ENCODE data around the gene RXYLT1.

The RXYLT1 gene

DNA sequence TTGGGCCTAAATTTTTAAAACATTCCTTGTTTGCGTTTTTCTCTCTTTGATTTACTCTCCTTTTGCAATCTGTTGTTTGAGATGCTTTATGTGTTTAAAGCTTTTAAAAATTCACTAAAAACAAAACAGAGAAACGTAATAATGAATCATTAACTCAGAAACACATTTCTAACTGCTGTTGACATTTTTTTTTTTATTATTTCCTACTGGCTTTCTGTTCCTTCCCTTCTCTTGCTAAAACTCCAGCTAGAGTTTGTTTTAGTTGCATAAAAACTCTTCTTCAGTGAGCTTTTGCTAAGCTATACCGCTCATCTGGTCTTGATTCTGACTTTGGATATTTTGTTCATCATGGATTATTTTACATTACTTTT is 35.8 kb downstream of the RXYLT1 start:
- no peaks in the 10 kb centered on the region for H3K36me3 ChIP-seq

DNA sequence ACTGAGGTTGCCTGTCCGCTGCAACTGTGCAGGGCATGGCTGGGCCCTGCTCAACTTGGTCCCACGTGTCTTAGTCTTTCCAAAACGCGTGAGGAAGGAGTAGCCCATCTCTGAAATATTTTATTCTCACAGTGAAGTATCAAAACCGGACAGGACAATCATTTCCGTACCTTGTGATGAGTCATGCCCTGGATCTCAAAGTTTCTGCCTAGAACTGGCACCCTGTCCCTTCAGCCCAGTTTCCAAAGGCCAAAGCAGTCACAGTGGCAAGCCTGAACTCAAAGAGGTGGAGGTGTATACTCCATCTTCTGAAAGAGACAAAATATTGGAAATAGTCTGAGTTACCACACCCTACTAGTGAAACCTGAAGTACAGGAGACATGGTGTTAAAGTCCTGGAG is 36.3 kb downstream of the RXYLT1 start:
- TF ChIP-seq, protein P1, sequence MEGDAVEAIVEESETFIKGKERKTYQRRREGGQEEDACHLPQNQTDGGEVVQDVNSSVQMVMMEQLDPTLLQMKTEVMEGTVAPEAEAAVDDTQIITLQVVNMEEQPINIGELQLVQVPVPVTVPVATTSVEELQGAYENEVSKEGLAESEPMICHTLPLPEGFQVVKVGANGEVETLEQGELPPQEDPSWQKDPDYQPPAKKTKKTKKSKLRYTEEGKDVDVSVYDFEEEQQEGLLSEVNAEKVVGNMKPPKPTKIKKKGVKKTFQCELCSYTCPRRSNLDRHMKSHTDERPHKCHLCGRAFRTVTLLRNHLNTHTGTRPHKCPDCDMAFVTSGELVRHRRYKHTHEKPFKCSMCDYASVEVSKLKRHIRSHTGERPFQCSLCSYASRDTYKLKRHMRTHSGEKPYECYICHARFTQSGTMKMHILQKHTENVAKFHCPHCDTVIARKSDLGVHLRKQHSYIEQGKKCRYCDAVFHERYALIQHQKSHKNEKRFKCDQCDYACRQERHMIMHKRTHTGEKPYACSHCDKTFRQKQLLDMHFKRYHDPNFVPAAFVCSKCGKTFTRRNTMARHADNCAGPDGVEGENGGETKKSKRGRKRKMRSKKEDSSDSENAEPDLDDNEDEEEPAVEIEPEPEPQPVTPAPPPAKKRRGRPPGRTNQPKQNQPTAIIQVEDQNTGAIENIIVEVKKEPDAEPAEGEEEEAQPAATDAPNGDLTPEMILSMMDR (IDR thresholded peaks at IDR 0.05) = no peak

More for the DNA sequence above, 35.8 kb downstream of the RXYLT1 start:
- H3K4me1 ChIP-seq (ENCODE audit: control insufficient read depth in 1 of 2, insufficient read depth in 1 of 2, low read depth in 1 of 2, low read length in 1 of 2) = no peaks in the 10 kb centered on the region
- H3K27ac ChIP-seq = no peak overlapping the region
- no peaks in the 10 kb centered on the region for H3K9me3 ChIP-seq
- no peak overlapping the region for H3K4me3 ChIP-seq (ENCODE audit: low read depth in 1 of 2, low read length in 1 of 2)
- TF ChIP-seq, protein P1 (IDR thresholded peaks at IDR 0.05) = no peak
- no peaks in the 10 kb centered on the region for H3K27me3 ChIP-seq

DNA sequence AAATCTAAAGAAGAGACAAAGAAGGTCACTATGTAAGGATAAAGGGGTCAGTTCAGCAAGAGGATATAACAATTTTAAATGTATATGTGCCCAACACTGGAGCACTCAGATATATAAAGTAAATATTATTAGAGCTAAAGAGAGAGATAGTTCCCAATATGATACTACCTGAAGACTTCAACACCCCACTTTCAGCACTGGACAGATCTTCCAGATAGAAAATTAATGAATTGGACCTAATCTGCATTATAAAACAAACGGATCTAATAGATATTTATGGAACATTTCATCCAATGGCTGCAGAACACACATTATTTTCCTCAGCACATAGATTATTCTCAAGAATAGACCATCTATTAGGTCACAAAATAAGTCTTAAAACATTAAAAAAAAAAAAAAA is 40.7 kb downstream of the RXYLT1 start:
- Histone ChIP-seq H3K9me3 (no peaks in the 10 kb centered on the region), H3K27ac (no peak overlapping the region), H3K36me3 (no peaks in the 10 kb centered on the region), H3K4me1 (ENCODE audit: control insufficient read depth in 1 of 2, insufficient read depth in 1 of 2, low read depth in 1 of 2, low read length in 1 of 2) (no peaks in the 10 kb centered on the region), H3K4me3 (ENCODE audit: low read depth in 1 of 2, low read length in 1 of 2) (no peak overlapping the region), H3K27me3 (peaks cover 24% of the 10 kb centered on the region)
- TF ChIP-seq, protein P1 (IDR thresholded peaks at IDR 0.05) = no peak

More for the DNA sequence above, 36.3 kb downstream of the RXYLT1 start:
- H3K27me3 ChIP-seq = no peaks in the 10 kb centered on the region
- no peaks in the 10 kb centered on the region for H3K4me1 ChIP-seq (ENCODE audit: control insufficient read depth in 1 of 2, insufficient read depth in 1 of 2, low read depth in 1 of 2, low read length in 1 of 2)
- no peaks in the 10 kb centered on the region for H3K9me3 ChIP-seq
- H3K4me3 ChIP-seq (ENCODE audit: low read depth in 1 of 2, low read length in 1 of 2) = no peak overlapping the region
- no peaks in the 10 kb centered on the region for H3K36me3 ChIP-seq
- H3K27ac ChIP-seq = no peak overlapping the region

DNA sequence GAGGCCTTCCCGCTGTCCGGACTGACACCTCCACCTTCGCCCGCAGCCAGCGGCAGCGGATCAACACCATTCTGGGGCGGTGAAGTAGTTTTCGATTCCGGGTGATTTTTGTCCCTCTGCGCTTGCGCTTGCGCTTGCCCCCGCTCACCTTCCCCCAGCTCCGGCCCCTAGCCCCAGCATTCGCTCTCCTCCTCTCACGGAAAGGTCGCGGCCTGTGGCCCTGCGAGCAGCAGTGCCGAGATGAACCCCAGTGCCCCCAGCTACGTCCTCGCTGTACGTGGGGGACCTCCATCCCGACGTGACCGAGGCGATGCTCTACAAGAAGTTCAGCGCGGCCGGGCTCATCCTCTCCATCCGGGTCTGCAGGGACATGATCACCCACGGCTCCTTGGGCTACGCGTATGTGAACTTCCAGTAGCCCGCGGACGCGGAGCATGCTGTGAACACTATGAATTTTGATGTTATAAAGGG is 42.1 kb downstream of the RXYLT1 start:
- TF ChIP-seq, protein P1 (IDR thresholded peaks at IDR 0.05) = no peak
- Histone ChIP-seq H3K4me1 (ENCODE audit: control insufficient read depth in 1 of 2, insufficient read depth in 1 of 2, low read depth in 1 of 2, low read length in 1 of 2) (no peaks in the 10 kb centered on the region), H3K27ac (no peak overlapping the region), H3K36me3 (no peaks in the 10 kb centered on the region), H3K4me3 (ENCODE audit: low read depth in 1 of 2, low read length in 1 of 2) (no peak overlapping the region), H3K9me3 (no peaks in the 10 kb centered on the region), H3K27me3 (peaks cover 24% of the 10 kb centered on the region)

DNA sequence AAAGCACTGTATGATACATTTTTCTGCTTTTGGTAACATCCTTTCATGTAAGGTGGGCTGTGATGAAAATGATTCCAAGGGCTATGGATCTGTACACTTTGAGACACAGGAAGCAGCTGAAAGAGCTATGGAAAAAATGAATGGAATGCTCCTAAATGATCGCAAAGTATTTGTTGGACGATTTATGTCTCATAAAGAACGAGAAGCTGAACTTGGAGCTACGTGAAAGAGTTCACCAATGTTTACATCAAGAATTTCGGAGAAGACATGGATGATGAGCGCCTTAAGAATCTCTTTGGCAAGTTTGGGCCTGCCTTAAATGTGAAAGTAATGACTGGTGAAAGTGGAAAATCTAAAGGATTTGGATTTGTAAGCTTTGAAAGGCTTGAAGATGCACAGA is 42.6 kb downstream of the RXYLT1 start:
- Histone ChIP-seq H3K4me3 (ENCODE audit: low read depth in 1 of 2, low read length in 1 of 2) (no peak overlapping the region), H3K27ac (no peak overlapping the region), H3K36me3 (no peaks in the 10 kb centered on the region), H3K4me1 (ENCODE audit: control insufficient read depth in 1 of 2, insufficient read depth in 1 of 2, low read depth in 1 of 2, low read length in 1 of 2) (no peaks in the 10 kb centered on the region), H3K9me3 (no peaks in the 10 kb centered on the region), H3K27me3 (peaks cover 24% of the 10 kb centered on the region)
- TF ChIP-seq, protein P1 (IDR thresholded peaks at IDR 0.05) = no peak

DNA sequence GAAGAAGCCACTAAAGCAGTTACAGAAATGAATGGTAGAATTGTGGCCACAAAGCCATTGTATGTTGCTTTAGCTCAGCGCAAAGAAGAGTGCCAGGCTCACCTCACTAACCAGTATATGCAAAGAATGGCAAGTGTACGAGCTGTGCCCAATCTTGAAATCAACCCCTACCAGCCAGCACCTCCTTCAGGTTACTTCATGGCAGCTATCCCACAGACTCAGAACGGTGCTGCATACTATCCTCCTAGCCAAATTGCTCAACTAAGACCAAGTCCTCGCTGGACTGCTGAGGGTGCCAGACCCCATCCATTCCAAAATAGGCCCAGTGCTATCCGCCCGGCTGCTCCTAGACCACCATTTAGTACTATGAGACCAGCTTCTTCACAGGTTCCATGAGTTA is 43.3 kb downstream of the RXYLT1 start:
- no peaks in the 10 kb centered on the region for H3K9me3 ChIP-seq
- H3K27ac ChIP-seq = no peak overlapping the region
- no peak overlapping the region for H3K4me3 ChIP-seq (ENCODE audit: low read depth in 1 of 2, low read length in 1 of 2)
- TF ChIP-seq, protein P1 (IDR thresholded peaks at IDR 0.05) = no peak
- no peaks in the 10 kb centered on the region for H3K36me3 ChIP-seq
- no peaks in the 10 kb centered on the region for H3K4me1 ChIP-seq (ENCODE audit: control insufficient read depth in 1 of 2, insufficient read depth in 1 of 2, low read depth in 1 of 2, low read length in 1 of 2)
- peaks cover 24% of the 10 kb centered on the region for H3K27me3 ChIP-seq

Measured in neutrophil (primary cell).